ENCODE results near the gene MAP2K7.
"Not testable (repeated sequence)": the region's sequence is repeated elsewhere in the genome, so short reads cannot be mapped to it uniquely, and the experiment has no call there.

The MAP2K7 gene

DNA sequence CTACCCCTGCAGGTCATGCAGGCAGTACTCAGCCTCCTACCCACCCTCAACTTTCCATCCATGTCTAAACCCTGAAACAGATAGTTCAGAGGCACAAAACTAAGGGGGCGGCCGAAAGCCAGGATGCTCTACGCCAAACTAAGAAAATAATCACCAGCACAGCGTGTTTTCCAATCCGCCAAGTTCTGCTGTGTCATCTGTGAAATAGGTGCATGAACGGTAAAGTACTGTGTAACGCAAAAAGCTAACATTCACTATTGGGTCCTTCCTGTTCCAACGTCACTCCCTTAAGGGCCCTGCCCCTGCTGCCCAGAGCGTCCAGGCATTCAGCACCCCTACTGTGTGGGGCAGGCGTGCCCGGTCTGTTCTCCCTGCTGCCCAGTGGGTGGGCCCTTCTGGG is 52.0 kb downstream of the MAP2K7 start:
- H3K27ac ChIP-seq = no peak overlapping the region
- TF ChIP-seq, protein P1, sequence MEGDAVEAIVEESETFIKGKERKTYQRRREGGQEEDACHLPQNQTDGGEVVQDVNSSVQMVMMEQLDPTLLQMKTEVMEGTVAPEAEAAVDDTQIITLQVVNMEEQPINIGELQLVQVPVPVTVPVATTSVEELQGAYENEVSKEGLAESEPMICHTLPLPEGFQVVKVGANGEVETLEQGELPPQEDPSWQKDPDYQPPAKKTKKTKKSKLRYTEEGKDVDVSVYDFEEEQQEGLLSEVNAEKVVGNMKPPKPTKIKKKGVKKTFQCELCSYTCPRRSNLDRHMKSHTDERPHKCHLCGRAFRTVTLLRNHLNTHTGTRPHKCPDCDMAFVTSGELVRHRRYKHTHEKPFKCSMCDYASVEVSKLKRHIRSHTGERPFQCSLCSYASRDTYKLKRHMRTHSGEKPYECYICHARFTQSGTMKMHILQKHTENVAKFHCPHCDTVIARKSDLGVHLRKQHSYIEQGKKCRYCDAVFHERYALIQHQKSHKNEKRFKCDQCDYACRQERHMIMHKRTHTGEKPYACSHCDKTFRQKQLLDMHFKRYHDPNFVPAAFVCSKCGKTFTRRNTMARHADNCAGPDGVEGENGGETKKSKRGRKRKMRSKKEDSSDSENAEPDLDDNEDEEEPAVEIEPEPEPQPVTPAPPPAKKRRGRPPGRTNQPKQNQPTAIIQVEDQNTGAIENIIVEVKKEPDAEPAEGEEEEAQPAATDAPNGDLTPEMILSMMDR (conservative IDR thresholded peaks at IDR 0.05) = no peak

DNA sequence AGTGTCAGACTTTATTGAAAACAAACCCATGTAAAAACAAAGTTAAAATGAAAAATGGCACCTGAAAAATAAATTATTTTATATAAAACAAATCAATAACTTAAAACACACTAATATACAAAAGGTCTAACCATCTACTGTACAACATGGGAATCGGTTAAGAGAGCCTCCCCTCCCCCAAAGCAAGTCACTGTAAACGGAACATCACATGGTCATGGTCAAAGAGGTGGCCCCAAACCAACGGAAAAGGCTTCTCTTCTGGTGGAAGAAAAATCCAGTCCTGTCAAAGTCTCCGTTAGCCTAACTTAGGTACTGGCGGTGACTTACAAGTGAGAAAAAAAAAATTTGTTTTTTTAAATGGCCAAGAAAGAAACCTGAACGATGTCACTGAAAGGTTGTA is 55.5 kb downstream of the MAP2K7 start:
- TF ChIP-seq, protein P1 (conservative IDR thresholded peaks at IDR 0.05) = no peak
- H3K27ac ChIP-seq = no peak overlapping the region

DNA sequence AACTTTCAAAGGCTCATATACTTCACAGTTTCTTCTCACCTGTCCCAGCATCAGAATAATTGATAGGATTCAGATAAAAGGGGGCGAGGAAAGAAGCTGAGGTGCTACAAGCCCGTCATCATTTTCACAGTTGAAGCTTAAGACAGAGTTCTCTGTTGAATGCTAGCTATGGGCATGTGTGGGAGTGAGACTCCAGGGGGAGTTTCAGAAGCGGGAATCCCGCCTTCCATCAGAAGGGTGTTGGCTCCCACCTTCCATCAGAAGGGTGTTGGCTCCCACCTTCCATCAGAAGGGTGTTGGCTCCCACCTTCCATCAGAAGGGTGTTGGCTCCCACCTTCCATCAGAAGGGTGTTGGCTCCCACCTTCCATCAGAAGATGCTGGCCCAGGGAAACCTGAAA is 57.4 kb downstream of the MAP2K7 start:
- H3K27ac ChIP-seq = not testable (repeated sequence)

DNA sequence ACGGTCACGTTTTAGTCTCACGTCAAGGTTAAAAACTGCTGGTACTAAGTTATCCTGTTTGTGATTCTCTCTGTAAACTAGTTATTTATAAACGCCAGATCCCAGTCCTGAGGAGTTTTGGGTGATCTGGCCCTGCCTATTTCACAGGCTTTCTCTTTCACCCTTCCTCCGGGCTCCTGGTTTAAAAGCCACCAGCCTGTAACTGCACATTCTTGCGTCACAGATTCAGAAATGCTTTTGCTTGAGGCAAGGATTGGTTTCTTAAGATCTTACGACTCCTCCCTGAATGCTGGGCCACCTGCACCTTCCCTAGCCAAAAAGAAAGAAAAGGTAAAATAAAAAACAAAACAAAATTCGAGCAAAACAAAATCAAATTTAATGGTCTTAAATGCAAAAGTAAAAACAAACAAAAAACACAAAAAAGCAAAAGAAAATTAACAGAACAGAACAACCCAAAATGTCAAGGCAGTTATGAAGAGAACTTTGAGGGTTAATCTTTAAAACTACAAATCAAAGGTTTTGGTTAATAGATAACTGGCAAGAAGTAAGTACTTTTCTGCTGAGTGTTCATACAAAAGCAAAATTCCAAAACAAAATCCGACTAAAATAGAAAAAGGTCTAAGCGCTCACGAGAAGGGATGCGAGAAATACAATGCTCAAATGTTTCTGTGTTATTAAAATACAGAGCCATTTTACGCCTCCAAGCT is 58.4 kb downstream of the MAP2K7 start:
- TF ChIP-seq, protein P1 (conservative IDR thresholded peaks at IDR 0.05) = no peak
- H3K27ac ChIP-seq = no peak overlapping the region

DNA sequence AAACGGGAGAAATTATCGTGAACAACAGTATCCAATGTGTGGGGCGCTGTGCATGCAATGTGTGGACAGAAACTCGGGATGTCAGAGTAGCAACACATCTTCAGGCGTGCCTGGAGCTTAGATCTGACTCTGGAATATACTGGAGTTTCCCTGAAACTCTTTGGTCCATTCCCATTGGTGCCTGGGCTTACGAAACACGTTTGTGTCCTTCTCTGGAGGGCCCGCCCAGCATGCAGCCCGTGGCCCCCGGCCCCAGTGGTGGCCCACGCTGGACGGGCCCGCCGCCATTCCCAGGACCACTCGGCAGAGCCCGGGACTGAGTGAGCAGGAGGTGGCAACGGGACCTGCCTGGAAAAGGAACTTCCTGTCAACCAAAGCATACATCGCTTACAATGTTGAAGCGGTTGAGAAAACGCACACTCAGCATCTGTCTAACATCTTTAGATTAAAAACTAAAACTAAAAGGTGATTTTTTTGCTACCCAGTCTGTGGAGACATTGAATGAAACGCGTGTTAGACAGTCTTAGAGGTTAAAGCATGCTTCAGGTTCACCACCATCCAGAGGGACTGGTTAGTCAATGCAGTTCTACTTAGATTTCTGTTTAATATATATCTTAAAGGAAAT is 59.1 kb downstream of the MAP2K7 start:
- H3K27ac ChIP-seq = no peak overlapping the region
- TF ChIP-seq, protein P1 (conservative IDR thresholded peaks at IDR 0.05) = no peak

DNA sequence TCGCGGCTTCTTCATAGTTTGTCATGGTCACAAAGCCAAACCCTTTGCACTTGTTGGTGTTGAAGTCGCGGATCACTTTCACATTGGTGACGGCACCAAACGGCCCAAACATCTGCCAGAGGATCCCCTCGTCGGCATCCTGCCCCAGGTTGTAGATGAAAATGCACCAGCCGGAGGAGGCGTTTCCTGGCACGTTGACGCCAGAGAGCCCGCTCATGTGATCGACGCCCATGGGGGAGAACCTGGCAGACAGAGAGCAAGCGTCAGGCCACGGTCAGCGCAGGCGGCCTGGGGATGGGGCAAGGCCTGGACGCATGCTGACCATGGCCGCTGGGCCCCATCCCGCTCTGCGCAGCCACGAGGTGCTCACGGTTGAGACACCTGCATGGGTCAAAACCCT is 59.9 kb downstream of the MAP2K7 start:
- TF ChIP-seq, protein P1 (conservative IDR thresholded peaks at IDR 0.05) = no peak
- no peak overlapping the region for H3K27ac ChIP-seq

All from VCaP (cell line).